ENCODE results near the gene RPRD2.
A peak's percentile ranks its signal among the peaks of the same experiment; 100 is the strongest.
"Not testable (repeated sequence)": the region's sequence is repeated elsewhere in the genome, so short reads cannot be mapped to it uniquely, and the experiment has no call there.

The RPRD2 gene

DNA sequence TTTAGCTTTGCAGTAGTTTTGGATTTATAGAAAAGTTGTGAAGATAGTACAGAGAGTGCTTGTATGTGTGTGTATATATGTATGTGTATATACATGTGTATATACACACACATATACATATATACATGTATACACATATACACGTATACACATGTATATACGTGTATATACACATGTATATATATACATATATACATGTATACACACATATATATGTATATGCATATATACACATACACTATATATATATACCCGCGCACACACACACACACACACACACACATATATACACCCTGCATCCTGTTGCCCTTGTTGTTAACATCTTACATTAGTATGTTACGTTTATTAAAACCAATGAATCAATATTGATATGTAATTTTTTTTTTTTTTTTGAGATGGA is 24.3 kb downstream of the RPRD2 start:
- no peak for DNase-seq

DNA sequence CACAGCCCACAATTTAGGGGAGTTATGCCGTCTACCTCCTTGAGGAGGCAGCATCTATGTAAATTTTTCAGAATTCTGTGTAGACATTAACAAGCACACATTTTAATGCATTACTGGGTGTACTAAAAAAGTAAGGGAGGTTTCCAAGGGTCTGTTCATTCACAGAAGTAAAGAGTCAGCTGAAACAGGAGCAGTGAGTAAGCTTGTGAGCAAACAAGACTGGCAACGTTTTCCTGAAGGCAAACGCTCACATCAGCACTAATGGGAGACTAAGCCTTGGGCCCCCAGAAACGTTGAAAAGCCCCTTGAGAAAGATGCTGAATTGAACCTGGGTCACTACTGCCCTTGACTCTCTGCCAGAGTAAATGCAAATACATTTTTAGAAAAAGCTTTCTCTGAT is 25.7 kb downstream of the RPRD2 start:
- no peak for DNase-seq

DNA sequence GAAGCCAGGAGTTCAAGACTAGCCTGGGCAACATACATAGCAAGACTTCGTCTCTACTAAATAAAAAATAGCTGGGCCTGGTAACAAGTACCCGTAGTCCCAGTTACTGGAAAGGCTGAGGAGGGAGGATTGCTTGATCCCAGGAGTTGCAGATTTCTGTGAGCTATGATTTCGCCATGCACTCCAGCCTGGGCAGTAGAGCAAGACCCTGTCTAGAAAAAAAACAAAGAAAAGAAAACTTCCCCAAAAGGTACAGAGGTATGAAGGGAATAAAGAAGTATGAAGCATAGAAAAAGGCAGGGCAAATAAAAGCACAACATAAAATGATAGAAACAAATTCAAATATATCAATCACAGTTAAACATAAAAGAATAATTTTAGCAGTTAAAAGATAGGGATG is 28.7 kb downstream of the RPRD2 start:
- no peak for DNase-seq

DNA sequence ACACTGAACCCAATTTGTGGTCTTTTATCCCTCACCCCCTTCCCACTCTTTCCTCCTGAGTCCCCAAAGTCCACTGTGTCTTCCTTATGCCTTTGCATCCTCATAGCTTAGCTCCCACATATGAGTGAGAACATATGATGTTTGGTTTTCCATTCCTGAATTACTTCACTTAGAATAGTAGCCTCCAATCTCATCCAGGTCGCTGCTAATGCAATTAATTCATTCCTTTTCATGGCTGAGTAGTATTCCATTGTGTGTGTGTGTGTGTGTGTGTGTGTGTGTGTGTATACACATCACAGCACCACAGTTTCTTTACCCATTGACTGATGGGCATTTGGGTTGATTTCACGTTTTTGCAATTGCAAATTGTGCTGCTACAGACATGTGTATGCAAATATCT is 31.2 kb downstream of the RPRD2 start:
- DNase-seq: not testable (repeated sequence)

DNA sequence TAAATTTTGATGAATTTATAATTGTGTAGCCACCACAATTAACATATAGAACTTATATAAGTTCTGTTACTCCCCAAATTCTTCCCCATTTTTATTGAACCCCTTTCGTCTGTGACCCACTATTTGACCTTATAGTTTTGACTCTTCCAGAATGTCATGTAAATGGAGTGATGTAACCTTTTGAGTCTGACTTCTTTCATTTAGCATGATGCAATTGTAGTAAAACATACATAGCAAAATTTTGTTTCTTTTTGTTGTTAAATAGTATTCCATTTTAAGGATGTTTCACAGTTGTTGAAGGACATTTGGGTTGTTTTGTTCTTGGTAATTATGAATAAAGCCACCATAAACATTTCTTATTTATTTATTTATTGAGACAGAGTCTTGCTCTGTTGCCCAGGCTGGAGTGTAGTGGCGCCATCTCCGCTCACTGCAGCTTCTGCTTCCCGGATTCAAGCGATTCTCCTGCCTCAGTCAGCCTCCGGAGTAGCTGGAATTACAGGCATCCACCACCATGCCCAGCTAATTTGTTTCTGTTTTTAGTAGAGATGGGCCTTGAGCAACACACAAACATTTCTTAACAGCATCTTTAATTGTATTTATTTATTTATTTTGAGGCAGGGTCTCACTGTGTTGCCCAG is 33.6 kb downstream of the RPRD2 start:
- DNase-seq: no peak

DNA sequence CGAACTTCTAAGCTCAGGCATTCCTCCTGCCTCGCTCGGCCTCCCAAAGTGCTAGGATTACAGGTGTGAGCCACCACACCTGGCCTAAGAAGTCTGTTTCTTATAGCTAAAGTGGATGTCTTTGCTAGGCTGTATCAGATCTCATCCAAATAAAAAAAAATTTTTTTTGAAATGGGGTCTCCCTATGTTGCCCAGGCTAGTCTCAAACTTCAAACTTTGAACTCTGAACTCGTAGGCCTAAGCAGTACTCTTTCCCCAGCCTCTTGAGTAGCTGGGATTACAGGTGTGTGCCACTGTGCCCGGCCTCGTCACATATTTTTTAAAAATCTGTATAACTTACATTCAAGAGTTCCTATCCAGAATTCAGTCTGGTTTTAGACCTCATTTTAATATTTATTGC is 40.5 kb downstream of the RPRD2 start:
- no peak for DNase-seq

DNA sequence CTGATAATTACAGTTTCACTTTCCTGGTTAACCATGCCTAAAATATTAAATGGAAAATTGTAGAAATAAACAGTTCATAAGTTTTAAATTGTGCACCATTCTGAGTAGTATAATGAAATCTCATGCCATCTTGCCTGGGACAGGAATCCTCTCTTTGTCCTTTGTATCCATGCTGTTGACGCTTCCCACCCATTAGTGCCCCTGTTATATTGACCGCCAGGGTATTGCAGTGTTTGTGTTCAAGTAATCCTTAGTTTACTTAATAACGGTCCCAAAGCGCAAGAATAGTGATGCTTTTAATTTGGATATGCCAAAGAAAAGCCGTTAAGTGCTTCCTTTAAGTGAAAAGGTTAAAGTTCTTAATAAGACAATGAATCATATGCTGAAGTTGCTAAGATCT is 41.7 kb downstream of the RPRD2 start:
- DNase-seq: no peak

DNA sequence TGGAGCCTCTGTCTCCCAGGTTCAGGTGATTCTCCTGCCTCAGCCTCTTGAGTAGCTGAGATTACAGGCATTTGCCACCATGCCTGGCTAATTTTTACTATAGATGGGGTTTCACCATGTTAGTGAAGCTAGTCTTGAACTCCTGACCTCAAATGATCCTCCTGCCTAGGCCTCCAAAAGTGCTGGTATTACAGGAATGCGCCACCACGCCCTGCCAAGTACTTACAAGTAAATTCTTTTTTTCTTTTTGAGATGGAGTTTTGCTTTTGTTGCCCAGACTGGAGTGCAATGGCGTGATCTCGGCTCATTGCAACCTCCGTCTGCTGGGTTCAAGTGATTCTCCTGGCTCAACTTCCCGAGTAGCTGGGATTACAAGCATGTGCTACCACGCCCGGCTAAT is 42.5 kb downstream of the RPRD2 start:
- DNase-seq: no peak

DNA sequence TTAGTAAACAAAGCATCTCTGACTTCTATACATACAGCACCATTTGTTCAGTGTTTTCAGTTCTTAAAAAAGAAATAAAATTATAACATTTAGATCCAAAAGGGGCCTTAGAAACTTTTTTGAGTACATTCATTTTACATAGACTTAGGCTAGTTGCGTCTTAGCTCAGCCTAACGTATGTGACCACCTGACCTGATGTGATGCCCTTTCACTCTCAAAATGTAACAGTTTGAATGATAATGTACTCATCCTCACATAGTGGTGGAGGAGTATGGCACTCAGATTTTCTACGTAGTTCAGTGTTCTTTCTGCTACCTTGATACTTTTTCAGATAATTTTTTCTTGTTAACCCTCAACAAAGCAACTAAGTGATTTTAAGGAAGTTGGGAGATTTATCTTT is 43.4 kb downstream of the RPRD2 start:
- no peak for DNase-seq

DNA sequence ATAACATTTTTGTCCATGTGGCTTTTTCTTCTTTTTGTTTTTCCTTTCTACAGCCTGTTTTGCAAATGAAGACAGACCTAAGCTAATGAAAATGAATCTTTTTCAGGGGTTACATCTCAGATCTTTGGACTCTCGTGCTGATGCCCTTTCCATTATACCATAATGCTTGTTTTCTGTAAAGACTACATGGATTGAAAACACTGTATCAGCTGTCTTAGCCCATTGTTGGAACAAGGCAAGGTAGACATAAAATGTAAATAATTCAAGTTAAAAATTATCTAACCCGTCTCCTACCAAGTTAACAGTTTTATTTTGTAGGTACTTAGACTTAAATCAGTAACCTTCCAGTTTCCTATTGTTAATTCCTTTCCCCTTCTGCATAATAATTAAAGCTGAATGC is 44.9 kb downstream of the RPRD2 start:
- DNase-seq: no peak

DNA sequence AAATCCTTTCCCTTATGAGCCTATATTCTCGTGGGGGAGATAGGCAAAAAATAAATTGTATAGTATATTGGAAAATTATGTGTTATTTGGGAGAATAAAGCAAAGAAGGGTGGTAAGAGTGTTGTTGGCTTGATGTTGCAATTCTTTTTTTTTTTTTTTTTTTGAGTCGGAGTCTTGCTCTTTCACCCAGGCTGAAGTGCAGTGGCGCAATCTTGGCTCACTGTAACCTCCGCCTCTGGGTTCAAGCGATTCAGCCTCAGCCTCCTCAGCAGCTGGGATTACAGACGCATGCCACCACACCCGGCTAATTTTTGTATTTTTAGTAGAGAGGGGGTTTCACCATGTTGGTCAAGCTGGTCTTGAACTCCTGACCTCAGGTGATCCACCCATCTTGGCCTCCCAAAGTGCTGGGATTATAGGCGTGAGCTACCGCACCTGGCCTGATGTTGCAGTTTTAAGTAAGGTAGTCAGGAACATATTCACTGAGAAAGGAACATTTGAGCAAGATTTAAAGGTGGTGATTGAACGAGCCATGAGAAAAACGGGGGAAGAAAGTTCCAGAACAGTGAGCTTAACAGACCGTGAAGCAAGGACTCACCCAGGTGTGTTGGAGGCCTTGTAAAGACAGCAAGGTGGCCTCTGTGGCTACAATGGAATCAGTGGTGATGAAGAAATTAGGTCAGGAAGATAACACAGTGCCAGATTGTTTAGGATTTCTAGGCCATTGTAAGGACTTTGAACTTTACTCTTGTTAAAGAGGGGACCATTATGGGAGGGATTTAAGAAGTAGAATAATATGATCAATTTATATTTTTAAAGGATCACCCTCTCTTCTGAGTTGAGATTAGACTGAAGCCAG is 45.8 kb downstream of the RPRD2 start:
- DNase-seq: no peak

DNA sequence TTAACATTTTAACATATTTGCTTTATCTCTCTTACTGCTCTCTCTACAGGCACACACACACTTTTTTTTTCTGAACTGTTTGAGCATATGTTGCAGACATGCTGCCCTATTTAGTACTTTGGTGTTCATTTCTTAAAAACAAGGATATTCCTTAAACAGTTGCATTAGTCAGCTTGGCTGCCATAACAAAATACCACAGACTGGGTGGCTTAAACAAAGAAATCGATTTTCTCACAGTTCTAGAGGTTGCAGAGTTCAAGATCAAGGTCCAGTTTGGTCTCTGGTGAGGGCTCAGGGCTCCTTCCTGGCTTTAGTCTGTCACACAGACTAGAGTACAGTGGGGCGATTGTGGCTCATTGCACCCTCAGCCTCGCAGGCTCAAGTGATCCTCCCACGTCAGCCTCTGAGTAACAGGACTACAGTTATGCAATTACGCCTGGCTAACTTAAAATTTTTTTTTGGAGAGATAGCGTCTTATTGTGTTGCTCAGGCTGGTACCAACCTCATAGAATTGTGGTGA is 46.7 kb downstream of the RPRD2 start:
- DNase-seq: peak in 27 of 58 donors; percentile 1 to 40 (median 8)

DNA sequence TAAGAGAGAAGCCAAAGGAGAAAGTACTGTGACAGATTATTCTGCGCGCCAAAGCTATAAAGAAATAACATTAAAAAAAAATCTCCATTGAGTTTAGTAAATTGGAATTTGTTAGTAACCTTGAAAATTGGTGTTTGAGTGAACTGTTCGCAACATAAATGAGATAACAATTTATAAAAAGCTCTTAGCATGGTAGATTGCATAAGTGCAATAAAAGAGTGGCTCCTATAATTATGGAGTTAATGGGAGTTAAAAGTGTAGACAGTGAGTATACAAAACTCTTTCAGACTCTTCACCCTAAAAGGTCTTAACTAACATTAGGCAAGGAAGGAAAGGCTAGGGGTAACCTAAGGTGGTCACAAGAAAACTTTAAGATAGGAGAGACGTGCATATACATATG is 50.6 kb downstream of the RPRD2 start:
- DNase-seq: no peak

DNA sequence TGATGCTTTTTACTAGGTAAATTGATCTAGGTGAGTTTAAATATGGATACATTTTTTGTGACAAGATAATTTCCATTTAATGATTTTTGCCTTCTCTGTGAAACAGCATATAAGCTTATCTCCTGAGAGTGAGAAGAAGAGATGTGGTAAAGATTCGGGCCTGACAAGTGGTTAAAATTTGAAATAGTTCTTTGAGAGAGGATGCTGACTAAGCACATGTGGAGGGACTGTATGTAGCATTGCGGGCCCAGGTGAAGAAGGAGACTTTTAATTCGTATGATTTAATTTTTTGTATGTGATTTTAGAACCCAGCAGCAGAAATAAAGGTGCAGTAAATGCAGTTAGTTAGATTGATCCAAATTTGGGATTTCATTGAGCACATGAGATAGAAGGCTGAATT is 51.9 kb downstream of the RPRD2 start:
- DNase-seq: no peak

DNA sequence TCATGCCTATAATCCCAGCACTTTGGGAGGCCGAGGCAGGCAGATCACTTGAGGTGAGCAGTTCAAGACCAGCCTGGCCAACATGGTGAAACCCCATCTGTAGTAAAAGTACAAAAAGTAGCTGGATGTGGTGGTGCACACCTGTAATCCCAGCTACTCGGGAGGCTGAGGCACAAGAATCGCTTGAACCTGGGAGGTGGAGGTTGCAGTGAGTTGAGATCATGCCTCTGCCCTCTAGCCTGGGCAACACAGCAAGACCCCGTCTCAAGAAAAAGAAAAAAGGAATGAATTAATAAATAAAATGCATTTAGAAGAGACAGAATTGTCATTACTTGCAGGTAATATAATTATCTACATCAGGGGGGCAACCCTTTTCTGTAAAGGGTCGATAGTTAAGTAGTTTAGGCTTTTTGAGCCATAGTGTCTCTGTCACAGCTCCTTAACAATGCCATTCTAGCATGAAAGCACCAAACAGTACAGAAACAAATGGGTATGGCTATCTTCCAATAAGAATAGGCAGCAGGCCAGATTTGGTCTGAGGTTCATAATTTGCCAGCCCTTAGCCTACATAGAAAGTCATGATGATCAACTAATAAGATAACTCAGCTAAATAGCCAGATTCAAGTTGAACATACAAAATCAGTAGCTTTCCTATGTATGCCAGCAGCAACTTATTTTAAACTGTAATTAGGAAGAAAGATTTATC is 56.8 kb downstream of the RPRD2 start:
- DNase-seq: peak in 5 of 58 donors; percentile 0 to 43 (median 16)

DNA sequence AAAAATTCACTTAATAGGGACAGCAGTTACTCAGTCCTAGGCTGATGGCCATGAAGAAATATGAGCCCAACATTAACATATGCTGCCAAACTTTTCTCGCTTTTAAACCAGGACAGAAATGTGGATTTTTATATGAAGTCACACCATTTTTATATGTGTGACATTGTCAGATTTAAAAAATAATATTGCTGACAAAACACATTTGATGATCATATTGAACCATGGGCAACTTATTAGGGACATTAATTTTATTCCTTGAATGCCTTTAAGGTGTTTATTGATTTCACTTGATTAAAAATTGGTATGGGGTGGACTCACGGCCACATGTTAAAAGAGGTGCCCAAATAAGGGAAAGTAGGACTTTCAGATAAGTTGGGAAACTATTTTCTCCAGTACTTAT is 58.6 kb downstream of the RPRD2 start:
- DNase-seq: no peak

DNA sequence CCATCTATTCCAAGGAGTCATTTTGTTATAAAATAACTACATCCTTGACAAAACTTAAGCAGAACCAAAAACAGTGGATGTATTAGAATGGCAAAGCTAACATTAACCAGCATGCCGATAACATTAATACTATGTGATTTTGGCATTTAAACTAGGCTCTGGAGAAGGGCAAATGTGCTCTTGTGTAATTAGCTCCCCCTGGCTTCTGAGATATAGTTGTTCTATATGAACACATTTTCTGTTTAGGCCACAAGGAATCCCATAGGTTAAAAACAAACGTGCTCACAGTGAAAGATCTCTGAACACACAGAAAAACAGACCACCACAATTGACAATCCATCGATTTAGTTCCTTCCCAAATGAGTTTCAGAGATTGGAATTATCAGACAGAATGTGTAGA is 65.9 kb downstream of the RPRD2 start:
- DNase-seq: no peak

DNA sequence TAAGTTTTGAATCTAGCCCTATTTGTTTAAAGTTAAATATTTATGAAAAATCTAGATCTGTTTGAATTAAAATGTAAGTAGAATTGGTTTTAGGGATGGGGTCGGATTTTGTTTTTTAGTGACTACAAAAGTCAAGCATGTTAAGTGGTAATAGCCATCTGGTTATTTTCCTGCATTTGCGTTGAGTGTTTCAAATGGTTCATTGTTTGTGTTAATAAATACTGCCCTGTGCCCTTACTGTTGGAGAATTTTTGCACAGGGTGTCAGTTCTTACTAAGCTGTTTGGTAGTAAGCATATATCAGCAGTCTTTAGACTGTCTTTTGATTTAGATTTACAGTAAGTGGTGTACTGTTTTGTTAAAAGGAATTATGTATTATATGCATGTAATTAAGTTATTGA is 77.2 kb downstream of the RPRD2 start:
- DNase-seq: no peak

DNA sequence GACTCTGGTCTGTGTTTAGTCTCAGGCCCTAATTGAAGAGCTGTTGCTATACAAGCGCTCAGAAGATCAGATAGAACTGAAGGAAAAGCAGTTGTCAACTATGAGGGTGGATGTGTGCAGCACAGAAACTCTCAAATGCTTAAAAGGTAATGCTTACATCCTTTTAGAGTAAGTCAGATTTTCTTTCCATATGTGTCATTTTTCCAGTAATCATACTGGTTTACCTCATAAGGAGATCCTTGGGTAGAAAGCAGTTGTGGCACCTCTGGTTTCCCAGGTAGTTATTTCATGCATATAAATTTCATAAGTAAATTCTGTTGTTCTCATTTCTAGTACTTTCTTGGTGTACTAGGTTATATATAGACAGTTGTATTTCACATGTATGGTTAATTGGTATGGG is 80.3 kb downstream of the RPRD2 start:
- no peak for DNase-seq

DNA sequence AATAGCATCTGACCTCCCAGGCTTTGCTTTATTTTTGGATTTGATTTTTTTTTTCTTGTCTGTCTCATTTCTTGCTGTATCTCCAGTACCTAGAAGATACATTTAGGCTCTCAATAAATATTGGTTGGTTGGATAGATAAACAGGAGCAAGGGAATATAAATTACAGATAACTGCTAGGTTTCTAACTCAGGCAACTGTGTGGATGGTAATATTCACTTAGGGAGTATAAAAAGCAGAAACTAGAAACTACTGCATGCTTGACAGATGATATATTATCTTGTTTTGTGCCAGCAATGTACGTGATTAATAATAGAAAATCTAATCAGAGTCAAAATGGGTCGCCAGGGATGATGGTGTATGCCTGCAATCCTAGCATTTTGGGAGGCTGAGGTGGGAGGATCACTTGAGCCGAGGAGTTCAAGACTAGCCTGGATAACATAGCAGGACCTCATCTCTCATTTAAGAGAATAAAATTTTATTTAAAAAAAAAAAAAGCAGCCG is 92.2 kb downstream of the RPRD2 start:
- no peak for DNase-seq

DNA sequence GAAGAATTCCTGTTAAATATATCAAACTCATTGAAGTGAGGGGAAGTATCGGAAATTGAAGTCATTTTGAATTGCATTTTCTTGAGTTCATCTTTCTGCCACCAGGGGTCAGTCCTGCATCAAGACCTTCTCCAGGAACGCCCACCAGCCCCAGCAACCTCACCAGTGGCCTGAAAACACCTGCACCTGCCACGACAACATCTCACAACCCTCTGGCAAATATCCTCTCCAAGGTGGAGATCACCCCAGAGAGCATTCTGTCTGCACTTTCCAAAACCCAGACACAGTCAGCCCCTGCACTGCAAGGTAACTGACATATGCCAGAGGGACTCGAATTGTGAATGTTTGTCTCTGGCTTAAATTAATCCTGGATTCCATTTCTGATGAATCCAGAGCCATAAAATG is 100.5 kb downstream of the RPRD2 start:
- peak in 28 of 58 donors; percentile 1 to 49 (median 11) for DNase-seq

DNA sequence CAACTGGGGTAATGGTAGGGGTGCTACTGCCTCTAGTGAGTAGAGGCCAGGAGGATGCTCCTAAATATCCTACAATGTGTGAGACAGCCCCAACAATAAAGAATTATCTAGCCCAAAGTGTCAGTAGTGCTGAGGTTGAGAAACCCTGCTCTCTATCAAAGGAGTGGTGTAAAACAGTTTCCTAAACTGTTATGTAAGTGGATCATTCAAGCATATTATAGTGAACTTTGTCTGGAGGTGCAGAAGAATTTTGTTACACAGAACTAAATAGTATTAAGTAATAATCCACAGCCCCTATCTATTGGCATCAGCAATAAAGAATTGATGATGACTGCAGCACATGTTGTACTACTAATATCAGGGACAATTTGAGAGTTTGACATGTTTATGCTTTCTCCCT is 103.0 kb downstream of the RPRD2 start:
- no peak for DNase-seq

Measured in anterior cingulate cortex (tissue), 58 donors.